ENCODE results near the gene CCN2. TPM values are rescaled to one million over a fixed set of nuclear protein-coding genes. Genes with fewer than 3 reads are reported as not detected.
A peak's percentile ranks its signal among the peaks of the same experiment; 100 is the strongest.

CCN2 gene
- total RNA-seq, 2 experiments from 2014 or later: 0.36 TPM; not detected in 1

- Histone ChIP-seq H3K9me2 (ENCODE audit: insufficient read depth, low read length) (no peaks in the 10 kb centered on the region), H3K36me3 (ENCODE audit: insufficient read depth, low read length) (no peaks in the 10 kb centered on the region), H3K79me2 (ENCODE audit: insufficient read depth, low read depth, low read length) (no peaks in the 10 kb centered on the region), H2AFZ (ENCODE audit: low read length) (peak overlapping the region; percentile 39), H3K4me2 (ENCODE audit: low read length) (no peak overlapping the region), H3K9me3 (ENCODE audit: low read length) (no peaks in the 10 kb centered on the region), H3K27ac (ENCODE audit: low read depth, low read length, poor library complexity, severe bottlenecking) (no peak overlapping the region), H4K20me1 (ENCODE audit: insufficient read depth, low read length) (no peaks in the 10 kb centered on the region), H3K4me3 (ENCODE audit: low read depth, low read length, poor library complexity, severe bottlenecking) (no peak overlapping the region), H3K4me1 (ENCODE audit: insufficient read depth, low read length, poor library complexity, severe bottlenecking) (no peaks in the 10 kb centered on the region)
- TF ChIP-seq EZH2phosphoT487 (IDR thresholded peaks at IDR 0.05; ENCODE audit: borderline replicate concordance, low read depth, low read length): no peak
- no peak for TF ChIP-seq CTCF (conservative IDR thresholded peaks at IDR 0.05; ENCODE audit: low read length)
- POLR2A ChIA-PET: interaction anchor here (0.7 to 1.1 kb wide), 3 partner anchors 22 to 182 kb away, joined by 3 to 4 read pairs (median 3); no protein-coding TSS in a partner anchor
- intact Hi-C loops (cut with micrococcal nuclease; ENCODE audit: unreplicated experiment): no loop called here
- no TSS peak for BruUV-seq (replicated peaks)
- CTCF ChIA-PET (ENCODE audit: unreplicated experiment): no interaction called here
- DNase-seq (ENCODE audit: low spot score): no peak
Observed at GRCh38 chr6:131980791-131981623, 29.8 kb upstream of the CCN2 start.

- Histone ChIP-seq H3K27ac (ENCODE audit: low read depth, low read length, poor library complexity, severe bottlenecking) (no peak overlapping the region), H3K4me2 (ENCODE audit: low read length) (no peak overlapping the region), H3K36me3 (ENCODE audit: insufficient read depth, low read length) (no peaks in the 10 kb centered on the region), H2AFZ (ENCODE audit: low read length) (no peak overlapping the region; the same call in 1 of the 2 replicates), H3K9me3 (ENCODE audit: low read length) (no peaks in the 10 kb centered on the region), H3K79me2 (ENCODE audit: insufficient read depth, low read depth, low read length) (no peaks in the 10 kb centered on the region), H3K9me2 (ENCODE audit: insufficient read depth, low read length) (no peaks in the 10 kb centered on the region), H3K4me1 (ENCODE audit: insufficient read depth, low read length, poor library complexity, severe bottlenecking) (no peaks in the 10 kb centered on the region), H4K20me1 (ENCODE audit: insufficient read depth, low read length) (no peaks in the 10 kb centered on the region), H3K4me3 (ENCODE audit: low read depth, low read length, poor library complexity, severe bottlenecking) (no peak overlapping the region)
- DNase-seq (ENCODE audit: low spot score): no peak
- BruUV-seq (replicated peaks): no TSS peak
- ChIA-PET CTCF (ENCODE audit: unreplicated experiment) (no interaction called here), POLR2A (interaction anchor here (0.7 kb wide), 1 partner anchor 22 kb away, joined by 3 read pairs; no protein-coding TSS in a partner anchor)
- intact Hi-C loops (cut with micrococcal nuclease; ENCODE audit: unreplicated experiment): no loop called here
- TF ChIP-seq CTCF (conservative IDR thresholded peaks at IDR 0.05; ENCODE audit: low read length) (no peak), EZH2phosphoT487 (IDR thresholded peaks at IDR 0.05; ENCODE audit: borderline replicate concordance, low read depth, low read length) (no peak)
Observed at GRCh38 chr6:131980338-131980790, 29.2 kb upstream of the CCN2 start.

Measured in OCI-LY7 (cell line).